ENCODE measurements around the gene PKD1.
"Not testable (repeated sequence)": the region's sequence is repeated elsewhere in the genome, so short reads cannot be mapped to it uniquely, and the experiment has no call there.

PKD1 gene

GRCh38 chr16:2135071-2135470 lies 627 bp downstream of the PKD1 start:
- TF ChIP-seq SP2 (tag by site-specific recombination; IDR thresholded peaks at IDR 0.05) (0 out of 2 replicates have a peak, but pooled peaks have one; percentile 15), ZFHX2 (tag by site-specific recombination; conservative IDR thresholded peaks at IDR 0.05) (peak; percentile 29; the same call in 1 of the 2 replicates), ZIC2 (tag by site-specific recombination; IDR thresholded peaks at IDR 0.05) (peak; percentile 34; the same call in 1 of the 2 replicates), KLF9 (tag by site-specific recombination; IDR thresholded peaks at IDR 0.05; ENCODE audit: low read depth) (peak; percentile 19; the same call in 1 of the 2 replicates), EGR2 (tag by site-specific recombination; IDR thresholded peaks at IDR 0.05; ENCODE audit: low read depth) (0 out of 2 replicates have a peak, but pooled peaks have one; percentile 26), ZBTB26 (tag by site-specific recombination; optimal IDR thresholded peaks at IDR 0.05) (peak; percentile 64)
- H3K9me3 ChIP-seq (ENCODE audit: control insufficient read depth, insufficient read depth, low read depth, low read length); CTCF ChIA-PET; POLR2A ChIA-PET; H3K27ac ChIP-seq (ENCODE audit: extremely low read depth, low read depth, low read length); H3K4me1 ChIP-seq (ENCODE audit: control insufficient read depth, insufficient read depth, low read length); H3K36me3 ChIP-seq (ENCODE audit: control insufficient read depth in 2 of 2, insufficient read depth in 1 of 2, low read length in 2 of 2): not testable (repeated sequence)
- peak overlapping the region; percentile 41 for H3K4me3 ChIP-seq (ENCODE audit: low read depth, low read length)

GRCh38 chr16:2133797-2134196 lies 1.9 kb downstream of the PKD1 start:
- POLR2A ChIA-PET; H3K36me3 ChIP-seq (ENCODE audit: control insufficient read depth in 2 of 2, insufficient read depth in 1 of 2, low read length in 2 of 2); H3K27ac ChIP-seq (ENCODE audit: extremely low read depth, low read depth, low read length); H3K4me3 ChIP-seq (ENCODE audit: low read depth, low read length); H3K9me3 ChIP-seq (ENCODE audit: control insufficient read depth, insufficient read depth, low read depth, low read length); H3K4me1 ChIP-seq (ENCODE audit: control insufficient read depth, insufficient read depth, low read length); CTCF ChIA-PET: not testable (repeated sequence)

GRCh38 chr16:2129890-2130447 lies 5.7 kb downstream of the PKD1 start:
- CTCF ChIA-PET, POLR2A ChIA-PET: not testable (repeated sequence)

GRCh38 chr16:2129251-2129650 lies 6.4 kb downstream of the PKD1 start:
- H3K9me3 ChIP-seq (ENCODE audit: control insufficient read depth, insufficient read depth, low read depth, low read length); H3K27ac ChIP-seq (ENCODE audit: extremely low read depth, low read depth, low read length); H3K4me1 ChIP-seq (ENCODE audit: control insufficient read depth, insufficient read depth, low read length); H3K36me3 ChIP-seq (ENCODE audit: control insufficient read depth in 2 of 2, insufficient read depth in 1 of 2, low read length in 2 of 2); H3K4me3 ChIP-seq (ENCODE audit: low read depth, low read length); CTCF ChIA-PET: not testable (repeated sequence)
- POLR2A ChIA-PET: interaction anchor here (1.1 kb wide), 1 partner anchor 18 kb away, joined by 4 read pairs; no protein-coding TSS in a partner anchor

More at GRCh38 chr16:2129890-2130447, 5.7 kb downstream of the PKD1 start:
- not testable (repeated sequence) for H3K27ac ChIP-seq (ENCODE audit: extremely low read depth, low read depth, low read length); H3K36me3 ChIP-seq (ENCODE audit: control insufficient read depth in 2 of 2, insufficient read depth in 1 of 2, low read length in 2 of 2); H3K4me1 ChIP-seq (ENCODE audit: control insufficient read depth, insufficient read depth, low read length); H3K9me3 ChIP-seq (ENCODE audit: control insufficient read depth, insufficient read depth, low read depth, low read length); H3K4me3 ChIP-seq (ENCODE audit: low read depth, low read length)

DNA sequence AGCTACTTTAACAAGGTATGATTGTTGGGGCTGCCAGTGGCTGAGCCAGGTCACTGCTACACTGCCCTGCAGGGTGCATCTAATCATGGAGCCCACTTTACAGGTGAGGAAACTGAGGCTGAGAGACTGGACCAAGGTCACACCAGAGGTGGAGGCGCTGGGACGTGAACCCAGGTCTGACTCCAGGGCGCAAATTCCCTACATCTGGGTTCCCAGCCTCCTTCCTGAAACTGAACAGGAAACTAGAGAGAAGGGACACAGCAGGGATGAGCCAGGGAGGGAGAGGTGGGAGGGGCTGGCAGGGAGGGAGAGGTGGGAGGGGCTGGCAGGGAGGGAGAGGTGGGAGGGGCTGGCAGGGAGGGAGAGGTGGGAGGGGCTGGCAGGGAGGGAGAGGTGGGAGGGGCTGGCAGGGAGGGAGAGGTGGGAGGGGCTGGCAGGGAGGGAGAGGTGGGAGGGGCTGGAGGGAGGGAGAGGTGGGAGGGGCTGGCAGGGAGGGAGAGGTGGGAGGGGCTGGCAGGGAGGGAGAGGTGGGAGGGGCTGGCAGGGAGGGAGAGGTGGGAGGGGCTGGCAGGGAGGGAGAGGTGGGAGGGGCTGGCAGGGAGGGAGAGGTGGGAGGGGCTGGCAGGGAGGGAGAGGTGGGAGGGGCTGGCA lies 7.9 kb downstream of the PKD1 start:
- POLR2A ChIA-PET: interaction anchor here (1.3 kb wide), 1 partner anchor 28 kb away, joined by 4 read pairs; the partner anchor contains the start of gene TRAF7
- CTCF ChIA-PET: not testable (repeated sequence)

GRCh38 chr16:2126928-2127556 lies 8.7 kb downstream of the PKD1 start:
- TF ChIP-seq ZBTB8A (tag by site-specific recombination; IDR thresholded peaks at IDR 0.05) (peak; percentile 57; the same call in 1 of the 2 replicates), ZFP3 (tag by site-specific recombination; IDR thresholded peaks at IDR 0.05; ENCODE audit: low read depth) (peak; percentile 69; the same call in 1 of the 2 replicates)
- peak overlapping the region; percentile 37; the same call in 1 of the 2 replicates for H3K27ac ChIP-seq (ENCODE audit: extremely low read depth, low read depth, low read length)
- H3K4me3 ChIP-seq (ENCODE audit: low read depth, low read length); H3K36me3 ChIP-seq (ENCODE audit: control insufficient read depth in 2 of 2, insufficient read depth in 1 of 2, low read length in 2 of 2); H3K9me3 ChIP-seq (ENCODE audit: control insufficient read depth, insufficient read depth, low read depth, low read length); POLR2A ChIA-PET; H3K4me1 ChIP-seq (ENCODE audit: control insufficient read depth, insufficient read depth, low read length): not testable (repeated sequence)
- CTCF ChIA-PET: interaction anchor here (0.7 kb wide), 1 partner anchor 14 kb away, joined by 3 read pairs; no protein-coding TSS in a partner anchor

More for the DNA sequence above, 7.9 kb downstream of the PKD1 start:
- not testable (repeated sequence) for H3K9me3 ChIP-seq (ENCODE audit: control insufficient read depth, insufficient read depth, low read depth, low read length); H3K27ac ChIP-seq (ENCODE audit: extremely low read depth, low read depth, low read length); H3K4me1 ChIP-seq (ENCODE audit: control insufficient read depth, insufficient read depth, low read length); H3K4me3 ChIP-seq (ENCODE audit: low read depth, low read length); H3K36me3 ChIP-seq (ENCODE audit: control insufficient read depth in 2 of 2, insufficient read depth in 1 of 2, low read length in 2 of 2)
